Fibroblast of lung (primary cell): Measurements from ENCODE around the gene MARCHF6. TPM values are rescaled to one million over a fixed set of nuclear protein-coding genes. Genes with fewer than 3 reads are reported as not detected.

Source experiments
- DNase-seq, 2 donors: peaks; one replicate each; pipeline versions ENCODE4 v3.0.0 to v3.0.0-alpha.2; 2010; ENCODE audit warnings: low read depth in 2 of 2
- H2AFZ ChIP-seq: 2 replicates; pipeline ENCODE4 v1.5.1; 2012; ENCODE audit warnings: low read length, control low read depth, inconsistent platforms
- H3K27ac ChIP-seq: 2 replicates; pipeline ENCODE4 v1.5.1; 2011; ENCODE audit warnings: low read length, control low read depth; ENCODE audit not compliant: insufficient read depth
- H3K27me3 ChIP-seq: 2 replicates; pipeline ENCODE4 v1.5.1; 2011; ENCODE audit warnings: mild to moderate bottlenecking, low read length; ENCODE audit not compliant: control insufficient read depth, insufficient read depth
- H3K36me3 ChIP-seq: 2 replicates; pipeline ENCODE4 v1.5.1; 2011; ENCODE audit warnings: low read length; ENCODE audit not compliant: control insufficient read depth, insufficient read depth
- H3K4me1 ChIP-seq: 2 replicates; pipeline ENCODE4 v1.5.1; 2011; ENCODE audit warnings: low read length; ENCODE audit not compliant: control insufficient read depth, insufficient read depth; ENCODE audit errors: extremely low read depth
- H3K4me2 ChIP-seq: 2 replicates; pipeline ENCODE4 v1.5.1; 2011; ENCODE audit warnings: low read length, control low read depth; ENCODE audit not compliant: insufficient read depth; ENCODE audit errors: extremely low read depth
- H3K4me3 ChIP-seq, 4 experiments: fragments of 200-600 bp in 1 of 4; sonication (generic) in 1 of 4; replicated peaks in 1 of 4; 2 replicates each; pipeline ENCODE4 v1.5.1; 2011 to 2016; ENCODE audit warnings: low read length in 4 of 4, low read depth in 3 of 4, mild to moderate bottlenecking in 3 of 4, control low read depth in 2 of 4, inconsistent platforms in 1 of 4, mixed read lengths in 1 of 4; ENCODE audit not compliant: insufficient read depth in 1 of 4; ENCODE audit errors: control extremely low read depth in 1 of 4
- H3K79me2 ChIP-seq: 2 replicates; pipeline ENCODE4 v1.5.1; 2012; ENCODE audit warnings: mild to moderate bottlenecking, low read length, inconsistent platforms; ENCODE audit not compliant: control insufficient read depth, insufficient read depth
- H3K9ac ChIP-seq: 2 replicates; pipeline ENCODE4 v1.5.1; 2011; ENCODE audit warnings: mild to moderate bottlenecking, low read length, control low read depth; ENCODE audit not compliant: insufficient read depth
- H3K9me3 ChIP-seq: 2 replicates; pipeline ENCODE4 v1.5.1; 2012; ENCODE audit warnings: low read depth, low read length; ENCODE audit not compliant: control insufficient read depth, insufficient read depth
- H4K20me1 ChIP-seq: 2 replicates; pipeline ENCODE4 v1.5.1; 2011; ENCODE audit warnings: low read length; ENCODE audit not compliant: control insufficient read depth, insufficient read depth; ENCODE audit errors: extremely low read depth
- EZH2 ChIP-seq: IDR thresholded peaks from 2 replicates; pipeline ENCODE4 v1.5.1; 2012; ENCODE audit warnings: low read length, control low read depth, mild to moderate bottlenecking; ENCODE audit errors: missing control alignments
- polyA plus RNA-seq, 2 donors: library from polyadenylated mRNA; depleted of rRNA in 1 of 2; stranded (reverse) in 1 of 2; unstranded in 1 of 2; fragments of >200 nt; gene quantifications; 2 replicates each; pipeline ENCODE4 v1.2.1, GENCODE V29; 2011 to 2012; ENCODE audit warnings: missing spikeins in 1 of 2
- total RNA-seq: library from RNA; depleted of rRNA; stranded (reverse); fragments of >200 nt; gene quantifications from 2 replicates; pipeline ENCODE4 v1.2.1, GENCODE V29; 2014
- TF ChIP-seq, protein P1 (sequence below), 2 donors: IDR thresholded peaks in 1 of 2; conservative IDR thresholded peaks in 1 of 2; 1 replicate in 1 of 2; 2 replicates in 1 of 2; pipeline ENCODE4 v1.5.1; 2011 to 2012; ENCODE audit warnings: low read length in 2 of 2, control low read depth in 1 of 2, inconsistent platforms in 1 of 2, low read depth in 1 of 2, mild to moderate bottlenecking in 1 of 2

Gene MARCHF6
- total and polyA plus RNA-seq, 2 donors (not counting 1 experiment from before 2014, with no cell fraction given): 67.9 to 142 TPM

DNA sequence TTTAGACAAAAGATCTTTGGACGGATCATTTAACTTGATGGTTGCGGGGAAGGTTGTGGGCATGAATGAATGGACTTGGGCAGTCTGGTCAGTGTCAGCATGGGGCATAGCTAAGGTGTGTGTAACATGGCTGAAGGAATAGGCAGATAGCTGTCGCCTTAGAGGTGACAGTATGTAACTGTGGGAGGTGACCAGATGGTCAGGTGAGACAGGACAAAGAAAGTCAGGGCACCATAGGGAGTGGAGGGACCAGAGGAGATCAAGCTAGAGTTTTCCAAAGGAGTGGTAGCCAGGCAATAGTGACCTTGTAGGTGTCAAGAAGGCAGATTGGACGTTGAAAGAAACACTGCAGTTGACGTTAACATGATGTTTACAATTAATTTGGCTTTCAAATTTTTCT lies 43.1 kb downstream of the MARCHF6 start:
- no peak overlapping the region for H3K9ac ChIP-seq
- H3K27ac ChIP-seq: no peak overlapping the region
- no peaks in the 10 kb centered on the region for H4K20me1 ChIP-seq
- H3K4me1 ChIP-seq: peaks cover 2% of the 10 kb centered on the region
- no peak for TF ChIP-seq EZH2
- TF ChIP-seq, protein P1, sequence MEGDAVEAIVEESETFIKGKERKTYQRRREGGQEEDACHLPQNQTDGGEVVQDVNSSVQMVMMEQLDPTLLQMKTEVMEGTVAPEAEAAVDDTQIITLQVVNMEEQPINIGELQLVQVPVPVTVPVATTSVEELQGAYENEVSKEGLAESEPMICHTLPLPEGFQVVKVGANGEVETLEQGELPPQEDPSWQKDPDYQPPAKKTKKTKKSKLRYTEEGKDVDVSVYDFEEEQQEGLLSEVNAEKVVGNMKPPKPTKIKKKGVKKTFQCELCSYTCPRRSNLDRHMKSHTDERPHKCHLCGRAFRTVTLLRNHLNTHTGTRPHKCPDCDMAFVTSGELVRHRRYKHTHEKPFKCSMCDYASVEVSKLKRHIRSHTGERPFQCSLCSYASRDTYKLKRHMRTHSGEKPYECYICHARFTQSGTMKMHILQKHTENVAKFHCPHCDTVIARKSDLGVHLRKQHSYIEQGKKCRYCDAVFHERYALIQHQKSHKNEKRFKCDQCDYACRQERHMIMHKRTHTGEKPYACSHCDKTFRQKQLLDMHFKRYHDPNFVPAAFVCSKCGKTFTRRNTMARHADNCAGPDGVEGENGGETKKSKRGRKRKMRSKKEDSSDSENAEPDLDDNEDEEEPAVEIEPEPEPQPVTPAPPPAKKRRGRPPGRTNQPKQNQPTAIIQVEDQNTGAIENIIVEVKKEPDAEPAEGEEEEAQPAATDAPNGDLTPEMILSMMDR (conservative IDR thresholded peaks at IDR 0.05 in 1 of 2, IDR thresholded peaks at IDR 0.05 in 1 of 2; ENCODE audit: low read depth in 1 of 2, low read length in 2 of 2): no peak
- H3K4me3 ChIP-seq: no peak overlapping the region
- H3K9me3 ChIP-seq: no peaks in the 10 kb centered on the region
- no peak overlapping the region for H3K4me2 ChIP-seq
- H3K27me3 ChIP-seq: no peaks in the 10 kb centered on the region
- no peak overlapping the region for H2AFZ ChIP-seq
- H3K79me2 ChIP-seq: no peaks in the 10 kb centered on the region
- peaks cover 10% of the 10 kb centered on the region for H3K36me3 ChIP-seq
- DNase-seq: no peak

DNA sequence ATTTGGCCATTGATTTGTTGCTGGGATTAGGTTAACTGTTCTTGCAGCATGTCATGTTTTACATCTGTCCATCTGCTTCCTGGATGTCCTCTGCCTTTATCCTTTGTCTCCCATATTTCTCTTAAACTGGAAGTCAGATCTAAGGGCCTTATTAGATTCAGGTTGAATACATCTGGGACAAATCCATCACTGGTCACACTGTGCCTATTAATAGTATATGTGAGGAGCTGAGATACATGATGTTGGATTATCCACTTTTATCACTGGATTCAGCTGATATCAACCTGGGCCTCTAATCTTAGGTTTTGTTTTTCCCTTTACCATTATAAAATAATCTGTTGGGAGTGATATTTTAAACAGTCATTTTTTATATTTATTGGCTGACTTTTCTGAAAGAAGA lies 46.3 kb downstream of the MARCHF6 start:
- DNase-seq: no peak
- no peaks in the 10 kb centered on the region for H4K20me1 ChIP-seq
- no peaks in the 10 kb centered on the region for H3K27me3 ChIP-seq
- no peaks in the 10 kb centered on the region for H3K79me2 ChIP-seq
- H3K9ac ChIP-seq: no peak overlapping the region
- no peaks in the 10 kb centered on the region for H3K9me3 ChIP-seq
- H3K4me3 ChIP-seq: no peak overlapping the region
- TF ChIP-seq, protein P1 (conservative IDR thresholded peaks at IDR 0.05 in 1 of 2, IDR thresholded peaks at IDR 0.05 in 1 of 2; ENCODE audit: low read depth in 1 of 2, low read length in 2 of 2): no peak
- TF ChIP-seq EZH2: no peak
- H3K4me2 ChIP-seq: no peak overlapping the region
- H3K27ac ChIP-seq: no peak overlapping the region
- H3K36me3 ChIP-seq: peaks cover 14% of the 10 kb centered on the region
- H2AFZ ChIP-seq: no peak overlapping the region
- H3K4me1 ChIP-seq: peaks cover 2% of the 10 kb centered on the region

DNA sequence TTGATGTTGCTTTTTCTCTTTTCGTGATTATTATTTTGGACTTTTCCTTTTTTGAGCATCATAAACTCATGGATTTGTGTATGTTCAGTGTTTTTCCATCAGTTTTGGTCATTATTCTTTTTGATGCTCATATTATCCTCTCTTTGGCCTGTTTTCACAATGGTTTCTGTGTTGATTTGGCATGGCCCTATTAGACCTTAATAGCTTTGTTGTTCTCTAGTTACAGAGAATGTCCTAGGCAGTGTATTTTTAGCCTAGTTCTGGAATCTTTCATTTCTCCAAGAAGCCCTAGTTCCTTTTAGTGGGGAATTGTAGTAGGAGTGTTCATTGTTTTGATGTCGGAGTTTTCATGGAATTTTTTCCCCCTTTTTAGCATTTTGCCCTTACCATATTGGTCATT lies 46.9 kb downstream of the MARCHF6 start:
- DNase-seq: no peak
- H3K4me1 ChIP-seq: peaks cover 2% of the 10 kb centered on the region
- H4K20me1 ChIP-seq: no peaks in the 10 kb centered on the region
- H3K9ac ChIP-seq: no peak overlapping the region
- H3K4me2 ChIP-seq: no peak overlapping the region
- H3K79me2 ChIP-seq: no peaks in the 10 kb centered on the region
- no peak overlapping the region for H2AFZ ChIP-seq
- no peak overlapping the region for H3K27ac ChIP-seq
- H3K9me3 ChIP-seq: no peaks in the 10 kb centered on the region
- no peaks in the 10 kb centered on the region for H3K27me3 ChIP-seq
- H3K36me3 ChIP-seq: peaks cover 16% of the 10 kb centered on the region
- no peak overlapping the region for H3K4me3 ChIP-seq
- no peak for TF ChIP-seq EZH2
- TF ChIP-seq, protein P1 (conservative IDR thresholded peaks at IDR 0.05 in 1 of 2, IDR thresholded peaks at IDR 0.05 in 1 of 2; ENCODE audit: low read depth in 1 of 2, low read length in 2 of 2): no peak
